Epithelial cell of prostate (primary cell): ENCODE data around the gene KCNJ6.
"Not testable (repeated sequence)": the region's sequence is repeated elsewhere in the genome, so short reads cannot be mapped to it uniquely, and the experiment has no call there.

Experiments used
- DNase-seq: peaks from one replicate; pipeline ENCODE4 v3.0.0-alpha.2; 2011; ENCODE audit warnings: low read depth, low spot score
- H3K27ac ChIP-seq: fragments of 450-650 bp; 2 replicates; pipeline ENCODE4 v1.5.1; 2017; ENCODE audit warnings: mild to moderate bottlenecking

Gene KCNJ6

DNA sequence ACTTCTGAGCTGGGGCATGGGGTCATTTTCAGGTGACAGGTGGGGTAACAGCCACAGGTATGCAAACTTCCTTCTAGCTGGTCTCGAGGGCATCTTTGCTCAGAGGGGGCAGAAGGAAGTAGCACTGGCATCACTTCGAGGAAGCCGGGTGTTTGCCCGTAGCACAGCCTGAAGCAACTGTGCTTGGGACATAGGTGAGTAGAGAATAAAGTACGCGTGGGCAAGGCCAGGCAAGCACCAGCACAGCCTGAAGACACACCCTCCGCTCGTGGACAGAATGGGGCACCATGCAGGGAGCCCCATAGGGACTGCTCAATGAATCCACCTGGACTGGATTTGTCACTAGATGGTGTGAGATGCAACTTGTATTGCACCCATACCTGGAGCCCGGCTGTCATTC, 167.1 kb downstream of the KCNJ6 start:
- DNase-seq: peak; percentile 43
- H3K27ac ChIP-seq: no peak overlapping the region

DNA sequence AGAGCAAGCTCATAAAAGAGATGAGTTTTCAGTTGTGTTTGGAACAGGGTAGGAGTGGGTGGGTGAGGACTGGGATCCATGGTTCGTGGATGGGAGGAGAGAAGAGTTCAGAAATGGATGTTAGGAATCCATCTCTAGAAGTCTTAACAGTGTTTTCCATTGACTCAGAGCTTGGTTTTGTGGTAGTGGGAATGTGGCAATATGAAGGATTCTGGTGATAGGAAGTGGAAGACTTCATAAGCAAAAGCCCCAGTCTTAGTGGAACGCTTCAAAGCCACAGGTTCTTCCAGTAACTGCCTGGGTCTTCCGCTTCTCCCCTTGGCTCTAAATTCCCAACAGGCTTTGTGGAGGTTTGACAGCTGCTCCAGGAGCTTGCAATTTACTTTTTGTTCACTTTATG, 167.9 kb downstream of the KCNJ6 start:
- no peak for DNase-seq
- H3K27ac ChIP-seq: no peak overlapping the region

GRCh38 chr21:37746849-37747248, 169.4 kb downstream of the KCNJ6 start:
- DNase-seq: no peak
- no peak overlapping the region for H3K27ac ChIP-seq

GRCh38 chr21:37744551-37744950, 171.7 kb downstream of the KCNJ6 start:
- no peak overlapping the region for H3K27ac ChIP-seq
- no peak for DNase-seq

DNA sequence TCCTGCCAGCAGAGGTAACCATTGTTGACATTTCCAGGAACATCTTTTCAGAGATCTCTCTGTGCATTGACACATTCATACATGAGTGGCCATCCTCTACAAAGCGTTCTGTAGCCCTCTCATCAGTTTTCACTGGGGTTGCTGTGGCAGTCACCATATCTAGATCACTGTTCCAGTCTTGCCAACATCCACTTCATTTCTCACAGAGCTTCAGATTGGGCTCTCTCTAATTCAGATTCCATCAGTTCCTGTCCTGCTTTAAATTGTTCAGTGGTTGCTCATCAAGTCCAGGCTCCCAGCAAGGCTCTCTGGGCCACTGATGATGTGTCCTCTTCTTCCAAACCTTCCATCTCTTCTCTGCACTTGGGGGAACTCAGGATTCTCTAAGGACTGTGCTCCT, 173.7 kb downstream of the KCNJ6 start:
- H3K27ac ChIP-seq: no peak overlapping the region
- DNase-seq: no peak

DNA sequence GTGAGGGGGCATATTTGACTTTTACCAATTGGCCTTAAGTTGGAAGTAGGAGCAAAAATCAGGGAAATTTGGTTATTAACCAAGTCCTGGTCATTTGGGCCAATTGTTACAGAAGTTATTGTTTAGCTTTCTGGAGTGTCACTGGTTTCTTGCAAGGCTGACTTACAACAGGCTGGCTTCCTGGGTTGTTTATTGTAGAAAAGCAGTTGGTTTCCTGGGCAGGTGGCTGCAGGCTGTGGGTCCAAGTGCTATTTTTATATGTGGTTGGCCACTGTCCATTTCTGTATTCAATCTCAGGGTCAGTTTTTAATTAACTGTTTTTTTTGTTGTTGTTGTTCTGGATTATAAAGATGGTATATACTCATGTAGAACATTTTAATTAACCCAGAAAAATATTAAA, 174.1 kb downstream of the KCNJ6 start:
- no peak for DNase-seq
- no peak overlapping the region for H3K27ac ChIP-seq

DNA sequence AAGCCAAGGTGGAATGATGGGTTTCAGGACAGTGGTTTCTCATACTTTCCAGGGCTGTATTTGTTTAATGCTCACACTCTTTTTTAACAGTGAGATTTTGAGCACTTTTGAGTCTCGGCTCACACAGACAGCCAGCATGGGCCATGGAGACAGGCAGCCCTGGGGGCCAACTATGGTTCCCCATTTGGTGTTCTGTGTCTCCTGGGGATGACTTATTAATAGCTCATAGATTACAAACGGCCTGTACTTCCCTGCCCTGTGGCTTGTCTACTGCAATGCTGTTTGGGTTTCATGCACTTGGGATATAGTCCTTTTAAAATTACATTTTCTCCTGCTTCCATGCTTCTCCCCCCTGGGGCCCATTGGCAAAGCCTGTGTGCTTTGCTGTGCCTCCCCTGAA, 178.3 kb downstream of the KCNJ6 start:
- no peak overlapping the region for H3K27ac ChIP-seq
- no peak for DNase-seq

DNA sequence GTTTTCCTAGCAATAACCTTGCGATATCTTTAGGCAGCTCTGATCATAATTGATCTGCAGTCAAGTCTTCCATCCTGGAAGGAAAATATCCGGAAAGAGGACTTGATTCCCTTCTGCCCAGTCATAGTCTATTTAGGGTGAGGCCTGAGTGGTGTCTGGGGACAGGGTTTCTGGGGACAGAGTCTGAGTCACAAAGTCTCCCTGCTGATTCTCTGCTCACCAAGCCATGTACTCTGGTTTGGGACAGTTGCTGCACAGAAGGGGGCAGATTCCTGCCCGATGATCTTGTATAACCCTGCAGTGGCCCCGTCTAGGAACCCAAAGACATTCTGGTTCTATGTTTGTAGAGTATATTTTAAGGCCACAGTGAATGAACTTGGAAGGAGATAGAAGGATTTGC, 178.8 kb downstream of the KCNJ6 start:
- DNase-seq: no peak

DNA sequence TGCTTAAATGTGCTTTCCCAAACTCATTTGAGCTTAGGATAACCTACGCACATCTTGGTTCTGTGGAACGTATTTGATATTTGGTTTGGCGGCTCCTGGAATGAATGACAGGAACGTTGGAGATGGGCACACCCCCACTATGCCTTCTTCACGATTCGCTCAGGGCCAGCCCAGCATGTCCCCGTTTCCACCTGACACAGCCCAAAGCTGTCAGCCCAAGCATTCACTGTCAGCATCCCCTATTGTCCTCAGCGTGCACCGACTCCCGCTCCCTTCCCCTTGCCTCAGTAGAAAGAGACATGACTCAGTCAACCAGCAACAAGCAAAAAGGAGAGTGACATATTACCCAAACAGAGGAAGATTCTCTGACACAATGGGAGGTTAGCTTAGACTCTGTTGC, 181.4 kb downstream of the KCNJ6 start:
- no peak overlapping the region for H3K27ac ChIP-seq
- DNase-seq: no peak

More for the DNA sequence above, 178.8 kb downstream of the KCNJ6 start:
- H3K27ac ChIP-seq: no peak overlapping the region

DNA sequence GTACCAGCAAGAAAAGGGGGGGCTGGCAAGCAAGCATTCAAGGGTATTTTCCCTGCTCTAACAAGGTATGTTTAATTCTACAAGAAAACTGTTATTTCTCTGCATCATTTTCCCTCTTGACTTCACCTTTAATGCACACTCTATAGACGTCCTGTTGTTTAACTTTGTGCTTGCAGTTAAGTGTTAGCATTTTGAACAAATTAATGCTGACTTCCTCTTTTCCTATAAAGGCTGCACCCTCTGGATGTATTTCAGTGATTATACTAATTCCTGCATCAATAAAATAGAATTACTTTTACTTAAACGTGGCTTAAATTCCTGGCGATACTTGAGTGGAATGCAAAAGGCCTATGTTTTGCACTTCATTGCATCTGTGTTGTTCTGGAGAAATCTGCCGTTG, 183.3 kb downstream of the KCNJ6 start:
- DNase-seq: no peak
- H3K27ac ChIP-seq: no peak overlapping the region

GRCh38 chr21:37724201-37724600, 192.1 kb downstream of the KCNJ6 start:
- H3K27ac ChIP-seq: no peak overlapping the region

DNA sequence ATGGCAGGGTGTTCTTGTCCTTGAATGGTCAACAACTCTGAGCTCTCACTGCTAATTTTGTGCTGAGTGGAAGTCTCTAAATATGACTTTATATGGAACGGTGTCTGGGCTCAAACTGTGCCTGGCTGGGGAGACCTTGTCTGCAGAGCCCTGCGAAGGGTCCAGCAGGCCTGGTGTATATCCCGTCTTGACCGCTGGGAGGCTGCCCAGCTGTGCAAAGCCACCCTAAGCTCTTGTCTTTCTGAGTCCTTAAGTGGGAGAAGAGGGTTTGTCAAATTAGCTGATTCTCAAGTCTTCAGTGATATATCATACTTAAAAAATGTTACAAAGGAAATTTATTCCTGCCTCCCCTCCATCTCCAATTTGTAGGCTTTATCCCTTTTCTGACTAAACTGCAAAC, 198.7 kb downstream of the KCNJ6 start:
- H3K27ac ChIP-seq: no peak overlapping the region
- DNase-seq: no peak

More at GRCh38 chr21:37724201-37724600, 192.1 kb downstream of the KCNJ6 start:
- no peak for DNase-seq

GRCh38 chr21:37712569-37712934, 203.7 kb downstream of the KCNJ6 start:
- DNase-seq, H3K27ac ChIP-seq: not testable (repeated sequence)

GRCh38 chr21:37711836-37712568, 204.3 kb downstream of the KCNJ6 start:
- no peak overlapping the region for H3K27ac ChIP-seq
- peak; percentile 8 for DNase-seq

- no peak overlapping the region for H3K27ac ChIP-seq
- DNase-seq: no peak
Observed at GRCh38 chr21:37711286-37711829, 204.9 kb downstream of the KCNJ6 start.

DNA sequence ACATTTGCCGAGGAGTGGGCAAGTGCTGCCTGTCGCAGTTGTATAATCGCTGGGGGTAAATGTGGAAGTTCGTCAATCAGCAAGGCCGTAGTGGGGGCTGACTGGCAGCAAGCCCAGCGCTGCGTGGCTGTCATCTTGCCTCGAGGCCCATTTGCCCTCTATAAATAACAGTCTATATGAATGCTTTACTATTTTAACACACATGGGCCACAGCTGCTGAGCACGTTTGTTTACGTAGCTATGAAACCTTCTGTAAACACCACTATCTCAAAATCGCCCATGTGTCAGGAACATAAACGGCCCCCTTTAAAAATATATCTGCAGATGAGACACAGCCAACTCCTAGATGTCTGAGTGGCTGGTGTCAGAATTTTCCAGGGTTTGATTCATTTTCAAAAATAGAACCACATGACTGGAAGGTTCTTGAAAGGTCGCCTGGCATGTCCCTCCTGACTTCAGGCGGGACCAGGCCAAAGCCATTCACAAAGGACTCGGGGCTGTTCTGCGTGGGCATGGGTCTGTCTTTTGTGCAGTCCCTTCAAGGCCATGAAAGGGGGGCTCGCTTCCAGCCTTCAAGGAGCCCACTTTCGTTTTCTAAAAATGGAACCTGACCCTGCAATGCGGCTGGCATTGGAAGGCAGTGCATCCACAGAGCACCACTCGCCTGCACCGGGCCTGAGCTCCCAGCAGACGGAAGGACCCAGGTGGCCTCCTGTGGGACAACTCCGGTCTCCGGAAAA, 205.5 kb downstream of the KCNJ6 start:
- DNase-seq: no peak
- H3K27ac ChIP-seq: no peak overlapping the region

- no peak overlapping the region for H3K27ac ChIP-seq
- no peak for DNase-seq
Observed at GRCh38 chr21:37704751-37705150, 211.5 kb downstream of the KCNJ6 start.

DNA sequence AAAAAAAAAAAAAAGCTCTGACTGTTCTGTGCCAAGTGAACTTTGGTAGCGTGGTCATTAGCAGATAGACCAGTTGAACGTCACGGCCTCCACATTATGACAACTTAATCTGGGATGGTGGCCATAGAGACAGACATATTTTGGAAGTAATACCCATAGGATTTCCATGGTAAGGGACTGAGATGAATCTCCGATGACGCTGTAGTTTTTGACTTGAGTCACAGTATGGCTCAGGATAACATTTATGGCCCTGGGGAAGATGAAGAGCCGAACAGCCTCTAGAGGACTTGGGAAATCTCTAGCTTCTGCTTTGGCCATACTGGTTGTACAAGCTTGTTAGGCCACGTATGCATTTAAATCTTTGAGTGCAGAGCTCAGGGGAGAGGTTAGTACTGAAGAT, 214.0 kb downstream of the KCNJ6 start:
- no peak for DNase-seq
- no peak overlapping the region for H3K27ac ChIP-seq

DNA sequence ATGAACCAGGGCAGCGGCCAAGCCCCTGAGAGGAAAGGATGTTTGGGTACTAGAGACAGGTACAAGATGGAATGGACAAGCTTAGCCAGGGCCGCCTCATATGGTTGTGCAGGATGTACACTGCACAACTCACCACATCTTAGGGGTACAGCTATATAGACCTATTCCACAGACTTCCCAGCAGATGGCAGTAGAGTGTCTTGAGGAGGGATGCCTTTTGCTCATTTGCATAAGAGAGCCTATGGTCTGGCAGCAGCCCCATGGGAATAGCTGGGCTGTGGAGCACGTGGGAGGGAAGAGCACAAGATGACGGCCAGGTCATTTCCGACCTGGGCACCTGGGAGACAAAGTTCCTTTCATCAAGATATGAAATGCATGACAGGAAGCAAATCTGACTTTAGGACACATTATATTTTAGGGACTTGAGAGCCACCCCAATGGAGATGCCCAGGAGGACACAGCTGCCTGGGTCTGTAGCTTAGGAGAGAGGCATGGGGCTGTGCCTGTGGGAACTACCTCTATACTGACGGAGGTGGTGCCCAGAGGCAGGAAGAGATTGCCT, 215.5 kb downstream of the KCNJ6 start:
- H3K27ac ChIP-seq: no peak overlapping the region
- peak; percentile 45 for DNase-seq

GRCh38 chr21:37699024-37699775, 217.1 kb downstream of the KCNJ6 start:
- DNase-seq: no peak
- H3K27ac ChIP-seq: no peak overlapping the region

- no peak for DNase-seq
- no peak overlapping the region for H3K27ac ChIP-seq
Observed at GRCh38 chr21:37696936-37697335, 219.3 kb downstream of the KCNJ6 start.
